A673 (cell line): Measurements from ENCODE around the gene NPAS1. TPM values are rescaled to one million over a fixed set of nuclear protein-coding genes. Genes with fewer than 3 reads are reported as not detected.

Experiments used
- BruUV-seq: library from RNA; stranded (reverse); fragments of 400-500 nt; replicated peaks from 2 replicates; lab custom pipeline; 2021; lab: Mats Ljungman, UMichigan
- CTCF ChIA-PET: fragments of 300-600 bp; sonication (Branson Sonifier 250); formaldehyde crosslinking; loops from one replicate; lab custom pipeline; 2022; ENCODE audit warnings: antibody characterized with exemption; lab: Charles Lee
- POLR2A ChIA-PET: fragments of 300-600 bp; sonication (Branson Sonifier 250); formaldehyde crosslinking; loops from one replicate; lab custom pipeline; 2022; ENCODE audit warnings: antibody characterized with exemption; ENCODE audit not compliant: low non-redundant PET; lab: Charles Lee
- DNase-seq: peaks from one replicate; pipeline ENCODE4 v3.0.0-alpha.2; 2015; ENCODE audit warnings: low spot score
- H3K27ac ChIP-seq: fragments of 200-600 bp; sonication (generic); 2 replicates; pipeline ENCODE4 v1.5.1; 2016; ENCODE audit warnings: mixed run types, low read depth, mild to moderate bottlenecking, mixed read lengths, antibody characterized with exemption, low read length; ENCODE audit not compliant: poor library complexity, severe bottlenecking
- H3K27me3 ChIP-seq: fragments of 200-600 bp; sonication (generic); replicated peaks from 2 replicates; pipeline ENCODE4 v1.6.1; 2017; ENCODE audit warnings: mixed run types, low read depth, mild to moderate bottlenecking, mixed read lengths, antibody characterized with exemption, low read length; ENCODE audit not compliant: insufficient read depth, poor library complexity
- H3K36me3 ChIP-seq: fragments of 200-600 bp; sonication (generic); 2 replicates; pipeline ENCODE4 v1.6.1; 2016; ENCODE audit warnings: mixed run types, mild to moderate bottlenecking, mixed read lengths, antibody characterized with exemption, low read length; ENCODE audit not compliant: insufficient read depth, poor library complexity, severe bottlenecking
- H3K4me1 ChIP-seq: fragments of 200-600 bp; sonication (generic); 2 replicates; pipeline ENCODE4 v1.6.1; 2017; ENCODE audit warnings: mixed run types, mild to moderate bottlenecking, mixed read lengths, antibody characterized with exemption, low read length; ENCODE audit not compliant: insufficient read depth, poor library complexity, severe bottlenecking
- H3K4me3 ChIP-seq: fragments of 200-600 bp; sonication (generic); 2 replicates; pipeline ENCODE4 v1.5.1; 2016; ENCODE audit warnings: low read depth, mixed run types, mild to moderate bottlenecking, mixed read lengths, low read length; ENCODE audit not compliant: poor library complexity, severe bottlenecking
- H3K9me3 ChIP-seq: fragments of 200-600 bp; sonication (generic); 2 replicates; pipeline ENCODE4 v1.6.1; 2016; ENCODE audit warnings: mixed run types, low read depth, mild to moderate bottlenecking, mixed read lengths, antibody characterized with exemption, low read length; ENCODE audit not compliant: poor library complexity, severe bottlenecking
- EZH2 ChIP-seq: fragments of 200-600 bp; sonication (generic); IDR thresholded peaks from 2 replicates; pipeline ENCODE4 v1.6.1; 2017; ENCODE audit warnings: borderline replicate concordance, low read depth, mild to moderate bottlenecking, mixed read lengths, antibody characterized with exemption, low read length; ENCODE audit not compliant: poor library complexity, severe bottlenecking
- intact Hi-C: fragments of 100-400 bp; cut with micrococcal nuclease; formaldehyde crosslinking; loops from one replicate; pipeline ENCODE4 v1.10.0; 2022; ENCODE audit not compliant: unreplicated experiment
- total RNA-seq: library from RNA; stranded (reverse); gene quantifications from 2 replicates; pipeline ENCODE4 v1.2.3, GENCODE V29; 2021
- TF ChIP-seq, protein P1 (sequence below): fragments of 300-800, 200-600 bp; sonication (generic); conservative IDR thresholded peaks from 2 replicates; pipeline ENCODE4 v1.5.1; 2017; ENCODE audit warnings: low read depth, mild to moderate bottlenecking, antibody characterized with exemption, low read length, moderate library complexity, mixed read lengths

NPAS1 gene
- total RNA-seq, 1 experiment from 2014 or later: 2.1 TPM

- no peak overlapping the region for H3K4me3 ChIP-seq
- TF ChIP-seq, protein P1, sequence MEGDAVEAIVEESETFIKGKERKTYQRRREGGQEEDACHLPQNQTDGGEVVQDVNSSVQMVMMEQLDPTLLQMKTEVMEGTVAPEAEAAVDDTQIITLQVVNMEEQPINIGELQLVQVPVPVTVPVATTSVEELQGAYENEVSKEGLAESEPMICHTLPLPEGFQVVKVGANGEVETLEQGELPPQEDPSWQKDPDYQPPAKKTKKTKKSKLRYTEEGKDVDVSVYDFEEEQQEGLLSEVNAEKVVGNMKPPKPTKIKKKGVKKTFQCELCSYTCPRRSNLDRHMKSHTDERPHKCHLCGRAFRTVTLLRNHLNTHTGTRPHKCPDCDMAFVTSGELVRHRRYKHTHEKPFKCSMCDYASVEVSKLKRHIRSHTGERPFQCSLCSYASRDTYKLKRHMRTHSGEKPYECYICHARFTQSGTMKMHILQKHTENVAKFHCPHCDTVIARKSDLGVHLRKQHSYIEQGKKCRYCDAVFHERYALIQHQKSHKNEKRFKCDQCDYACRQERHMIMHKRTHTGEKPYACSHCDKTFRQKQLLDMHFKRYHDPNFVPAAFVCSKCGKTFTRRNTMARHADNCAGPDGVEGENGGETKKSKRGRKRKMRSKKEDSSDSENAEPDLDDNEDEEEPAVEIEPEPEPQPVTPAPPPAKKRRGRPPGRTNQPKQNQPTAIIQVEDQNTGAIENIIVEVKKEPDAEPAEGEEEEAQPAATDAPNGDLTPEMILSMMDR: no peak
- no peak for TF ChIP-seq EZH2
- ChIA-PET CTCF (interaction anchor here (1.2 kb wide), 1 partner anchor 14 kb away, joined by 5 read pairs; no protein-coding TSS in a partner anchor), POLR2A (no interaction called here)
- intact Hi-C loops: no loop called here
- DNase-seq: no peak
- H3K27ac ChIP-seq: peak overlapping the region; percentile 85
- no peaks in the 10 kb centered on the region for H3K36me3 ChIP-seq
- no TSS peak for BruUV-seq
- peaks cover 57% of the 10 kb centered on the region for H3K4me1 ChIP-seq
- no peaks in the 10 kb centered on the region for H3K27me3 ChIP-seq
- no peaks in the 10 kb centered on the region for H3K9me3 ChIP-seq
These were observed 42.8 kb upstream of the NPAS1 start for GRCh38 chr19:46976845-46977320.

- Histone ChIP-seq H3K27ac (peak overlapping the region; percentile 85), H3K36me3 (no peaks in the 10 kb centered on the region), H3K4me1 (peaks cover 57% of the 10 kb centered on the region), H3K4me3 (no peak overlapping the region), H3K9me3 (no peaks in the 10 kb centered on the region), H3K27me3 (no peaks in the 10 kb centered on the region)
- ChIA-PET POLR2A (interaction anchor here (0.6 kb wide), 1 partner anchor 1567 kb away, joined by 4 read pairs; no protein-coding TSS in a partner anchor), CTCF (no interaction called here)
- TF ChIP-seq, protein P1: no peak
- TF ChIP-seq EZH2: no peak
- no TSS peak for BruUV-seq
- intact Hi-C loops: no loop called here
- no peak for DNase-seq
These were observed 42.1 kb upstream of the NPAS1 start for GRCh38 chr19:46977548-46977947.

- POLR2A ChIA-PET: interaction anchor here (0.6 kb wide), 1 partner anchor 1568 kb away, joined by 4 read pairs; no protein-coding TSS in a partner anchor
- CTCF ChIA-PET: no interaction called here
These were observed 41.3 kb upstream of the NPAS1 start for GRCh38 chr19:46978171-46978869.

More at GRCh38 chr19:46978171-46978869, 41.3 kb upstream of the NPAS1 start:
- peak overlapping the region; percentile 85 for H3K27ac ChIP-seq
- intact Hi-C loops: no loop called here
- no peaks in the 10 kb centered on the region for H3K27me3 ChIP-seq
- peaks cover 57% of the 10 kb centered on the region for H3K4me1 ChIP-seq
- no peak for DNase-seq
- no TSS peak for BruUV-seq
- H3K36me3 ChIP-seq: no peaks in the 10 kb centered on the region
- H3K9me3 ChIP-seq: no peaks in the 10 kb centered on the region
- TF ChIP-seq, protein P1: no peak
- TF ChIP-seq EZH2: no peak
- no peak overlapping the region for H3K4me3 ChIP-seq
